Lower leg skin (tissue), 4 donors: ENCODE data around the gene MYT1. TPM values are rescaled to one million over a fixed set of nuclear protein-coding genes. Genes with fewer than 3 reads are reported as not detected.

Source experiments
- DNase-seq, 2 donors: peaks; one replicate each; pipeline ENCODE4 v3.0.0-alpha.2; 2019; ENCODE audit warnings: low spot score in 2 of 2
- H3K4me3 ChIP-seq: fragments of 200-600 bp; sonication (generic); 2 replicates; pipeline ENCODE4 v1.5.1; 2017; ENCODE audit warnings: mild to moderate bottlenecking, low read depth; ENCODE audit not compliant: poor library complexity, severe bottlenecking
- POLR2A ChIP-seq, 2 donors: fragments of 450-650 bp; IDR thresholded peaks; one replicate each; pipeline ENCODE4 v1.6.1; 2016 to 2017; ENCODE audit warnings: antibody characterized with exemption in 2 of 2, mild to moderate bottlenecking in 1 of 2, moderate library complexity in 1 of 2
- WGBS, 2 donors: methylation state at CpG; one replicate each; pipeline ENCODE4 v1.1.5; 2018; 5-methylcytosine and 5-hydroxymethylcytosine counted together
- intact Hi-C: fragments of 100-400 bp; cut with DNase I; formaldehyde crosslinking; loops from one replicate; pipeline ENCODE4 v1.15.0; 2023; ENCODE audit warnings: low total_unique reads
- total RNA-seq, 4 donors: library from RNA; depleted of rRNA; stranded (reverse); fragments of >200 nt; gene quantifications; one replicate each; pipeline ENCODE4 v1.1.0, GENCODE V29; 2016
- TF ChIP-seq, protein P1 (sequence below), 3 donors: fragments of 450-650 bp; IDR thresholded peaks; one replicate each; pipeline ENCODE4 v1.5.1; 2016; ENCODE audit warnings: antibody characterized with exemption in 3 of 3, mild to moderate bottlenecking in 3 of 3, moderate library complexity in 2 of 3

Gene MYT1
- total RNA-seq, 4 donors from 2014 or later: 0.26 TPM; not detected in 3

DNA sequence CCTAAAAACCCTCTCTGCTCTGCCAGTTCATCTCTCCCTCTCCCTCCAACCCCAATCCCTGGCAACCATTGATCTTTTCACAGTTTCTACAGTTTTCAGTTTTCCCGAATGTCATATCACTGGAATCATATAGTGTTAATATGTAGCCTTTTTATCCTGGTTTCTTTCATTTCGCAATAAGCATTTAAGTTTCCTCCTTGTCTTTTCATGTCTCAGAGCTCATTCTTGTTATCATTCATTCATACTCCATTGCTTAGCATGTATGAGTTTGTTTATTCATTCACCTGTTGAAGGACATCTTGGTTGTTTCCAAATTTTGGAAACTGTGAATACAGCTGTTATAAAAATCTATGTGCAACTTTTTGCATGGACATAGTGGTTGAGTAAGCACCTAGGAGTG lies 85.8 kb downstream of the MYT1 start:
- no peak for DNase-seq
- H3K4me3 ChIP-seq: no peak overlapping the region
- intact Hi-C loops: no loop called here
- TF ChIP-seq POLR2A (IDR thresholded peaks at IDR 0.05): no peak
- 82% methylated on average over 2 of the region's 2 CpGs for WGBS, 2 donors

DNA sequence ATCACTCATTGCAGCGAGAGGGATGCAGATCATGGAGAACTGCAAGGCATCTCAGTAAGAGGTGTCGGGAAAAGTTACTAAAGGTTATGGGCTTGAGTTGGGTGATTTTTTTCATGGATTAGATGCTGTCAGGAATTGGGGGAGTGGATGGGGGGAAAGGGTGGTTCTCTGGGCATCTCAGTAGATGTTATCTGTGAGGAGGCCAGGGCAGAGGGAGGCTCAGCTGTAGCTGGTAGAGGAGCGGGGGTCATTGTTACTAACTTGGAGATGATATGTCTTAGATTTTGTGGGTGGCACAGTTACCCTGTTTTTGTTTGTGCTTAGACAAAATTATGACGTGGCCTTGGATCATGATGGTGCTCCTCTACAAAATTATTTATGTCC lies 88.7 kb downstream of the MYT1 start:
- H3K4me3 ChIP-seq: no peak overlapping the region
- no peak for TF ChIP-seq POLR2A (IDR thresholded peaks at IDR 0.05)
- TF ChIP-seq, protein P1, sequence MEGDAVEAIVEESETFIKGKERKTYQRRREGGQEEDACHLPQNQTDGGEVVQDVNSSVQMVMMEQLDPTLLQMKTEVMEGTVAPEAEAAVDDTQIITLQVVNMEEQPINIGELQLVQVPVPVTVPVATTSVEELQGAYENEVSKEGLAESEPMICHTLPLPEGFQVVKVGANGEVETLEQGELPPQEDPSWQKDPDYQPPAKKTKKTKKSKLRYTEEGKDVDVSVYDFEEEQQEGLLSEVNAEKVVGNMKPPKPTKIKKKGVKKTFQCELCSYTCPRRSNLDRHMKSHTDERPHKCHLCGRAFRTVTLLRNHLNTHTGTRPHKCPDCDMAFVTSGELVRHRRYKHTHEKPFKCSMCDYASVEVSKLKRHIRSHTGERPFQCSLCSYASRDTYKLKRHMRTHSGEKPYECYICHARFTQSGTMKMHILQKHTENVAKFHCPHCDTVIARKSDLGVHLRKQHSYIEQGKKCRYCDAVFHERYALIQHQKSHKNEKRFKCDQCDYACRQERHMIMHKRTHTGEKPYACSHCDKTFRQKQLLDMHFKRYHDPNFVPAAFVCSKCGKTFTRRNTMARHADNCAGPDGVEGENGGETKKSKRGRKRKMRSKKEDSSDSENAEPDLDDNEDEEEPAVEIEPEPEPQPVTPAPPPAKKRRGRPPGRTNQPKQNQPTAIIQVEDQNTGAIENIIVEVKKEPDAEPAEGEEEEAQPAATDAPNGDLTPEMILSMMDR (IDR thresholded peaks at IDR 0.05): no peak
- 93% methylated on average over 4 of the region's 4 CpGs for WGBS, 2 donors
- intact Hi-C loops: no loop called here
- peak in 1 of 2 donors; percentile 36 for DNase-seq

DNA sequence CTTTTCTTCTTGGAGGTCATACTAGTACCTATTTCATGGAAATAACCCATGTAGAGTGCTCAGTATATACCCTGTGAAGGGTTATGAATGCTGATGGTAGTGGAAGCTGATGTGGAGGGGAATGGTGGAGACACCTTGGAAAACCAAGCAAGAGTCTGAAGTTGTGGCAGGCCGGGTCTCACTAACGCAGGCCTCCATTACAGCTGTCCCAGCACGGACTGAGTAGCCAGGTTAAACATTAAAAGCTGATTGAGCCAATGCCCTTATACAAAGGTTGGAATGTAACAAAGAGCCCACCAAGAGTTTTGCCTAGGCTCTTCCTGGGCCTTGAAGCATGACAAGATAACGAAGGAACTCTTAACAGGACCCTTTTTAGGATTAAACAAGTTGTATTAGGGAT lies 89.2 kb downstream of the MYT1 start:
- intact Hi-C loops: no loop called here

DNA sequence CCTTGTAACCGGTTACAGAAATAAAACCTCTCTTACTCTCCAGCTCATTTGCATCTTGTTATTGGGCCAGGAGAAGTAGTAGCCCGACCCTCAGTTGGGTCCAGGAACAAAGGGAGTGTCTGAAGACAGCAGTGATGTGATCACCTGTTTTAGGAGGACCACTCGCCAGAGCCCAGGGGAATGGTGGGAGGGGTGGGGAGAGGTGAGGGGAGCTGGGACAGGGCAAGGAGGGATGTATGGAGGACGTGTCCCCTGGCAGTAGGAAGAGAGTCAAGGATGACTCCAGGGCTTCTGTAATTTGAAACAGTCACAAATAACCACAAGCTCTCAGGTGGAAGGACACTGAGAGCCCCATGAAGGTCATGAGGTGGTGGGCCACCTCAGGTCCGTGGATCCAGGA lies 89.9 kb downstream of the MYT1 start:
- H3K4me3 ChIP-seq: no peak overlapping the region
- intact Hi-C loops: no loop called here
- peak in 1 of 2 donors; percentile 74 for DNase-seq
- 77 to 79% methylated on average over 5 of the region's 5 CpGs for WGBS, 2 donors
- no peak for TF ChIP-seq POLR2A (IDR thresholded peaks at IDR 0.05)
- TF ChIP-seq, protein P1 (IDR thresholded peaks at IDR 0.05): no peak

More for the DNA sequence above, 89.2 kb downstream of the MYT1 start:
- WGBS, 2 donors: 89 to 90% methylated on average over 4 of the region's 4 CpGs
- no peak for DNase-seq
- H3K4me3 ChIP-seq: no peak overlapping the region
- TF ChIP-seq POLR2A (IDR thresholded peaks at IDR 0.05): no peak
- TF ChIP-seq, protein P1 (IDR thresholded peaks at IDR 0.05): no peak

DNA sequence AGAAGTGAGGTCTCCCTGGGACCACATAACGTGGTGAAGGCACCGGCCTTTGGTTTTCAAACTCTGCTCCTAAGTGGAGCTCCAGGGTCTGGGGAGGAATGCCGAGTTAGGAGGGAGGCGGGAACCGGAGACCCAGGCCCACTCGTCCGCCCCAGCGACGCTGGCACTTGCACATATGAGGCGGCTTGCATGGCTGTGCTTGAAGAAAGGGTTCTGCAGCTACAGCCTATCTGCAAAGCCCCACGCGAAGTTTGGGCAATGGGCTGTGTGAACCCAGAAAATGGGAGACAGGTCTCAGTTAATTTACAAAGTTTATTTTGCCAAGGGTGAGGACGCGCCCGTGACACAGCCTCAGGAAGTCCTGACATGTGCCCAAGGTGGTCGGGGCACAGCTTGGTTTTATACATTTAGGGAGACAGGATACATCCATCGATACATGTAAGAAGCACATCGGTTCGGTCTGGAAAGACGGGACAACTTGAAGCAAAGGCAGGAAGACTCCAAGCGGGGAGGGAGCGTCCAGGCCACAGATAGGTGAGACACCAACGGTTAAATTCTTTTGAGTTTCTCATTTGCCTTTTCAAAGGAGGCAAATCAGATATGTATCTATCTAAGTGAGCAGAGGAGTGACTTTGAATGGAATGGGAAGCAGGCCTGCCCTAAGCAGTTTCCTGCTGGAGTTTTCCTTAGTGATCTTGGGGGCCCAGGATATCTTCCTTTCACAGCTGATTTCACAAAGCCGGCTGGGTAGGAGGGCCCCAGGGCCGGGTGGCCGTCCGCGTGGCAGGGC lies 90.5 kb downstream of the MYT1 start:
- H3K4me3 ChIP-seq: peak overlapping the region; percentile 81
- intact Hi-C loops: no loop called here
- 72 to 75% methylated on average over 28 of the region's 28 CpGs for WGBS, 2 donors
- TF ChIP-seq, protein P1 (IDR thresholded peaks at IDR 0.05): no peak
- TF ChIP-seq POLR2A (IDR thresholded peaks at IDR 0.05): no peak
- peak in 1 of 2 donors; percentile 84 for DNase-seq

DNA sequence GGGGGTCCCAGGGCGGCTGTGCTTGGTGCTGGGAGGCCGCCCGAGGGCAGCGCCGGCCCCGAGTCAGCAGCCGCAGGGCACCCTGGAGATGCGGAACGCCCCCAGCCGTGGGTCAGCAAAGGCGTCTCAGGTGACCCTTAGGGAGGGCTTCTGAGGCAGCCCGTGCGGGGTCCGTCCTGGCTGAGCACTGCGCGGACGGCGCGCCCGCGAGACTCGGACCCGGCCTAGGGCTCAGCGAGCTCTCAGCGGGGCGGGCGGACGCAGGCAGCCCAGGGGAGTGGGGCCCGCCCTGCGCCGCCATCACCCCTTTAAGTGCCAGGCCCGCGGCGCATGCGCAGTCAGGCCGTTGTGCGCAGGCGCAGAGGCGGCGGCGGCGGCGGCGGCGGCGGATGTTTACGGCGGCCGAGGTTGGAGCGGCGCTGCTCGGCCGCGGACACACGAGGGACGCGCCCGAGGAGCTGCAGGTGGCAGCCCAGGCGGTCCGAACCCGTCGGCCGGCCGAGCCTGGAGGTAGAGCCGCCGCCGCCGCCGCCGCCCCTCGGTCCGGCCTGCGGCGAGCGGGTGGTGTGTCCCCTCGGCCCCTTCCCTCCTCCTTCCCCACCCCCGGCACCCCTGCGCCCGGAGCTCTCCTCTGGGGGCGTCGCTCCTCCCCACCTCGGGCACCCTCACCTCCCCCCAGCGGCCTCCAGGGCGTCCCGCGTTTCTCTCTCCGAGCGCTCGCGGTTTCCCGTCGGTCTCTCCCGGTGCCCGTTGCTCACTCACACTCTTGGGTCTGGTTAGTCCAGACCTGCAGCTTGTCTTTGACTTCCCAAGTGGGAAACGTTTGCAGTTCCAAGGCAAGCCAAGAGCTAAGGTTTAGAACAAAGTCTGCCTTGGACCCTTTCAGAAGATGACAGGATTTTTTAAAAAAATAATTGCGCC lies 91.4 kb downstream of the MYT1 start, which contains the start of gene PCMTD2:
Gene PCMTD2 (plus strand): TSS at position 388 of the 921 bp plus-strand sequence. CDS start 4,218 bp downstream, outside the sequence.
- WGBS, 2 donors: 1% methylated on average over 21 to 59 of the region's 96 CpGs
- TF ChIP-seq, protein P1 (IDR thresholded peaks at IDR 0.05): no peak
- TF ChIP-seq POLR2A (IDR thresholded peaks at IDR 0.05): peak in 1 of 2 donors; percentile 63
- DNase-seq: peak; percentile 62 to 93
- peak within 1 kb of the TSS; percentile 81 for H3K4me3 ChIP-seq
- intact Hi-C loops: no loop called here
